SU-DHL-6 (cell line): ENCODE measurements around the gene PRSS57.

Experiments used
- H2AFZ ChIP-seq: fragments of 200-600 bp; sonication (generic); 2 replicates; pipeline ENCODE4 v1.6.1; 2014; ENCODE audit warnings: low read depth, mild to moderate bottlenecking, moderate library complexity, mixed read lengths, antibody characterized with exemption, low read length; ENCODE audit not compliant: severe bottlenecking
- H3F3A ChIP-seq: fragments of 200-600 bp; shearing (Covaris generic); 2 replicates; pipeline ENCODE4 v1.6.0; 2016; ENCODE audit warnings: antibody characterized with exemption, mild to moderate bottlenecking; ENCODE audit not compliant: insufficient read depth
- H3K27ac ChIP-seq: fragments of 200-600 bp; sonication (generic); 2 replicates; pipeline ENCODE4 v1.5.1; 2016; ENCODE audit warnings: low read depth, mild to moderate bottlenecking, low read length, moderate library complexity, mixed read lengths
- H3K27me3 ChIP-seq: fragments of 200-600 bp; sonication (generic), shearing (Covaris generic); 2 replicates; pipeline ENCODE4 v1.6.0; 2014; ENCODE audit warnings: mild to moderate bottlenecking, low read length
- H3K36me3 ChIP-seq: fragments of 200-600 bp; sonication (generic); 2 replicates; pipeline ENCODE4 v1.6.1; 2014; ENCODE audit warnings: mild to moderate bottlenecking, low read length, mixed read lengths
- H3K4me2 ChIP-seq: fragments of 300-600, 200-600 bp; shearing (Covaris generic), sonication (generic); 2 replicates; pipeline ENCODE4 v1.6.0; 2014; ENCODE audit warnings: low read length, low read depth, mild to moderate bottlenecking; ENCODE audit not compliant: poor library complexity, severe bottlenecking
- H3K4me3 ChIP-seq: fragments of 200-600 bp; sonication (generic); 2 replicates; pipeline ENCODE4 v1.5.1; 2014; ENCODE audit warnings: antibody characterized with exemption, low read length, mild to moderate bottlenecking, mixed read lengths; ENCODE audit not compliant: insufficient read depth, poor library complexity, severe bottlenecking
- H3K79me2 ChIP-seq: fragments of 200-600 bp; sonication (generic); 2 replicates; pipeline ENCODE4 v1.6.1; 2014; ENCODE audit warnings: mild to moderate bottlenecking, low read length, moderate library complexity; ENCODE audit not compliant: insufficient read depth
- H3K9ac ChIP-seq: fragments of 200-600 bp; sonication (generic); 2 replicates; pipeline ENCODE4 v1.7.0; 2014; ENCODE audit warnings: mild to moderate bottlenecking, low read length
- H3K9me2 ChIP-seq: fragments of 200-600 bp; sonication (generic); replicated peaks from 2 replicates; pipeline ENCODE4 v1.6.1; 2014; ENCODE audit warnings: low read length; ENCODE audit not compliant: insufficient read depth
- H3K9me3 ChIP-seq: fragments of 200-600 bp; sonication (generic); 2 replicates; pipeline ENCODE4 v1.6.1; 2014; ENCODE audit warnings: low read length, mixed read lengths; ENCODE audit not compliant: insufficient read depth
- H4K20me1 ChIP-seq: fragments of 200-600 bp; sonication (generic); 2 replicates; pipeline ENCODE4 v1.6.1; 2014; ENCODE audit warnings: low read depth, mild to moderate bottlenecking, antibody characterized with exemption, low read length, moderate library complexity, mixed read lengths
- EZH2phosphoT487 ChIP-seq: fragments of 200-600 bp; sonication (generic), shearing (Covaris generic); conservative IDR thresholded peaks from 2 replicates; pipeline ENCODE4 v1.6.1; 2018; ENCODE audit warnings: mild to moderate bottlenecking, antibody characterized with exemption, low read length, moderate library complexity, mixed read lengths
- TF ChIP-seq, protein P1 (sequence below): fragments of 200-600 bp; sonication (generic); IDR thresholded peaks from one replicate; pipeline ENCODE4 v1.5.1; 2017; ENCODE audit warnings: antibody characterized with exemption, mild to moderate bottlenecking, low read length, moderate library complexity; ENCODE audit not compliant: insufficient read depth, poor library complexity, severe bottlenecking

Gene PRSS57

DNA sequence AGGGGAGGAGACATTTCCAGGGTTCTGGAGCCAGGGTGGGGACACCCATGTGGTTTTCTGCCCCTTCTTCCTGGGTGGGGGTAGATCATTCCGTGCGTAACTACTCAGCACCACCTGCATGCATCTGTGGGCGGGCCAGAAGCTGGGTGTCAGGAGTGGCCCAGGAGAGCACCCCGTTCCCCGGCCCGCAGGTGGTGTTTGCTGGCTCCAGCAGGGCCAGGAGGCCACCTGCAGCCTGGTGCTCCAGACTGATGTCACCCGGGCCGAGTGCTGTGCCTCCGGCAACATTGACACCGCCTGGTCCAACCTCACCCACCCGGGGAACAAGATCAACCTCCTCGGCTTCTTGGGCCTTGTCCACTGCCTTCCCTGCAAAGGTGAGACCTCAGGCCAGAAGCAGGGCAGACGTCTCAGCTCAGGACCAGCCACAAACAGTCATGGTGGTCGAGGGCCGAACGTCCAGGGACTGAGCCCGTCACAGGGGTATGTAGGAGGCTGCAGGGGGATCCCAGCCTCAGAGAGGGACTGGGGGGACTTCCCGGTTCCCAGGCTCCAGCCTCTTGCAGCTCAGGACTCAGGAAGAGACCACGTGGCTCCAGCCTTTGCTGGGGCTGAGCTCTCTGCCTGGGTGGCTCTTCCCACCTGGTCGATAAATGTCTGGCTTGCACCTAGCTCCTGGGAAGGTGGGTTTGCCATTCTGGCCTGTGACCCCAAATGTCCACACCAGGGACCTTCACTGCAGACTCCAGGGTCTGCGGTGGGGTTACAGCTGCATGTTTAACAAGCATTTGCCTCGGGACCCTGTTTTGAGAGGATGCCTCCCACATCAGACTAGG, 17.4 kb downstream of the PRSS57 start:
- Histone ChIP-seq H3K79me2 (no peaks in the 10 kb centered on the region), H3K36me3 (no peaks in the 10 kb centered on the region), H3K4me2 (no peak overlapping the region), H3K4me3 (no peak overlapping the region), H2AFZ (no peak overlapping the region), H3F3A (0 out of 2 replicates have a peak, but pooled peaks cover 9% of the 10 kb centered on the region), H3K9me2 (no peaks in the 10 kb centered on the region), H3K27ac (no peak overlapping the region), H3K27me3 (no peaks in the 10 kb centered on the region), H3K9me3 (no peaks in the 10 kb centered on the region), H4K20me1 (no peaks in the 10 kb centered on the region), H3K9ac (no peak overlapping the region)
- no peak for TF ChIP-seq EZH2phosphoT487
- TF ChIP-seq, protein P1, sequence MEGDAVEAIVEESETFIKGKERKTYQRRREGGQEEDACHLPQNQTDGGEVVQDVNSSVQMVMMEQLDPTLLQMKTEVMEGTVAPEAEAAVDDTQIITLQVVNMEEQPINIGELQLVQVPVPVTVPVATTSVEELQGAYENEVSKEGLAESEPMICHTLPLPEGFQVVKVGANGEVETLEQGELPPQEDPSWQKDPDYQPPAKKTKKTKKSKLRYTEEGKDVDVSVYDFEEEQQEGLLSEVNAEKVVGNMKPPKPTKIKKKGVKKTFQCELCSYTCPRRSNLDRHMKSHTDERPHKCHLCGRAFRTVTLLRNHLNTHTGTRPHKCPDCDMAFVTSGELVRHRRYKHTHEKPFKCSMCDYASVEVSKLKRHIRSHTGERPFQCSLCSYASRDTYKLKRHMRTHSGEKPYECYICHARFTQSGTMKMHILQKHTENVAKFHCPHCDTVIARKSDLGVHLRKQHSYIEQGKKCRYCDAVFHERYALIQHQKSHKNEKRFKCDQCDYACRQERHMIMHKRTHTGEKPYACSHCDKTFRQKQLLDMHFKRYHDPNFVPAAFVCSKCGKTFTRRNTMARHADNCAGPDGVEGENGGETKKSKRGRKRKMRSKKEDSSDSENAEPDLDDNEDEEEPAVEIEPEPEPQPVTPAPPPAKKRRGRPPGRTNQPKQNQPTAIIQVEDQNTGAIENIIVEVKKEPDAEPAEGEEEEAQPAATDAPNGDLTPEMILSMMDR: no peak

DNA sequence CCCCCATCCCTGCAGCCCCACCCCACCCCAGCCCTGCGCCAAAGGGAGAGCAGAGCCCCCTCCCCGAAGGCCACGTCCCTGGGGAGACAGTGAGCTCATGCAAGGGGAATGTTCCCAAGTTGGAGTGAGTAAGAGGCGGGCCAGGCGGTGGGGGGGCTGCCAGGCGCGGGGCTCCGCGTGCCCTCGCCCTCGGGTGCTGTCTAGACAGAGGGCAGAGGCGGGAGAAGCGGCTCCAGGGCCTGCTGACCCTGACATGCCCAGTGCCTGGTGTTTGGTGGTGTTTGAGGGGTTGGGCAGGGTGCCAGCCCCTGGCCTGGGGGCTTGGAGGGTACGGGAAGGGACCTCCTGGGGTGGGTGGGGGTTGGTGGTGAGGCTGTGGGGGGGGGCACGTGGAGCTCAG, 18.1 kb downstream of the PRSS57 start:
- Histone ChIP-seq H3K36me3 (no peaks in the 10 kb centered on the region), H3K4me3 (no peak overlapping the region), H3K9ac (no peak overlapping the region), H2AFZ (no peak overlapping the region), H3K4me2 (no peak overlapping the region), H4K20me1 (no peaks in the 10 kb centered on the region), H3K79me2 (no peaks in the 10 kb centered on the region), H3K9me2 (no peaks in the 10 kb centered on the region), H3K27me3 (no peaks in the 10 kb centered on the region), H3K27ac (no peak overlapping the region), H3K9me3 (no peaks in the 10 kb centered on the region), H3F3A (0 out of 2 replicates have a peak, but pooled peaks cover 9% of the 10 kb centered on the region)
- TF ChIP-seq, protein P1: no peak
- no peak for TF ChIP-seq EZH2phosphoT487

DNA sequence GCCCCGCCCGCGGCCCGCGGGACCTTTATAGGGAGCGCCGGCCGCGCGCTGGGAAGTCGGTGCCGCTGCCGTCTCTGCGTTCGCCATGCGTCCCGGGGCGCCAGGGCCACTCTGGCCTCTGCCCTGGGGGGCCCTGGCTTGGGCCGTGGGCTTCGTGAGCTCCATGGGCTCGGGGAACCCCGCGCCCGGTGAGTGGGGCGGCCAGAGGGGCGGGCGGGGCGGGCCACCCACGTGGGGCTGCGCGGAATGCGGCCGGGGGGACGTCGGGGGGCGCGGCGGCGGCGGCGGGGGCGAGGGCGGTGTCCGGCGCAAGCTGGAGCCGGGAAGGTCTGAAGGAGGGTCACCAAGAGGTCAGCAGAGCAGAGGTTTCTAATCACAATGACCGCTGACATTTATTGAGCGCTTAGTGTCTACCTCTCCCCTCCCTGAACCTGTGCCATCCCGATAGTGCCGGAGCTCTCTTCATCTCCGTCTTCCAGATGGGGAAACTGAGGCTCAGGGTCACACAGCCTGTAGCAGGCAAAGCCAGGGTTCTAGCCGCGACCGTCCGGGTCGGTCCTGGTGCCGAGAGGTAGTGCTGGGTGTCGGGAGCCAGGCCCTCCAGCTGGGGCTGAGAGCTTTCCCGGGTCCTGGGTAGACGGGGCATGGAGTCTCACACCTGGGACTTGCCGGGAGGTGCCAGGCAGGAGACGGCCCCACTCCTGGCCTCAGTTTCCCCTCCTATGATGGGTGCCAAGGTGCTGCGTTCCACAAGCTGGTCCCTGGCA, 18.7 kb downstream of the PRSS57 start, which contains the start of gene FSTL3:
Gene FSTL3, plus strand, starts transcription at position 54 of the 767 bp plus-strand sequence. Its CDS starts 32 bp downstream, at position 86.
- 0 out of 2 replicates have a peak, but pooled peaks cover 9% of the 10 kb centered on the region for H3F3A ChIP-seq
- H3K4me2 ChIP-seq: no peak within 1 kb of the TSS
- H3K36me3 ChIP-seq: no peaks in the 10 kb centered on the region
- no peaks in the 10 kb centered on the region for H3K9me2 ChIP-seq
- TF ChIP-seq, protein P1: no peak
- no peak for TF ChIP-seq EZH2phosphoT487
- no peaks in the 10 kb centered on the region for H3K9me3 ChIP-seq
- no peaks in the 10 kb centered on the region for H3K79me2 ChIP-seq
- no peaks in the 10 kb centered on the region for H3K27me3 ChIP-seq
- H3K27ac ChIP-seq: no peak within 1 kb of the TSS
- H3K4me3 ChIP-seq: no peak within 1 kb of the TSS
- no peaks in the 10 kb centered on the region for H4K20me1 ChIP-seq
- H2AFZ ChIP-seq: no peak within 1 kb of the TSS
- H3K9ac ChIP-seq: no peak within 1 kb of the TSS
